HG02840 (cell line): ENCODE data around the gene PRDX2.

Experiments
- ATAC-seq: cut with Tn5 transposase; IDR thresholded peaks from one replicate; pipeline ENCODE4 v1.9.1; 2021; ENCODE audit warnings: mild to moderate bottlenecking, moderate library complexity, moderate number of reproducible peaks; ENCODE audit not compliant: unreplicated experiment, low FRiP score

PRDX2 gene

DNA sequence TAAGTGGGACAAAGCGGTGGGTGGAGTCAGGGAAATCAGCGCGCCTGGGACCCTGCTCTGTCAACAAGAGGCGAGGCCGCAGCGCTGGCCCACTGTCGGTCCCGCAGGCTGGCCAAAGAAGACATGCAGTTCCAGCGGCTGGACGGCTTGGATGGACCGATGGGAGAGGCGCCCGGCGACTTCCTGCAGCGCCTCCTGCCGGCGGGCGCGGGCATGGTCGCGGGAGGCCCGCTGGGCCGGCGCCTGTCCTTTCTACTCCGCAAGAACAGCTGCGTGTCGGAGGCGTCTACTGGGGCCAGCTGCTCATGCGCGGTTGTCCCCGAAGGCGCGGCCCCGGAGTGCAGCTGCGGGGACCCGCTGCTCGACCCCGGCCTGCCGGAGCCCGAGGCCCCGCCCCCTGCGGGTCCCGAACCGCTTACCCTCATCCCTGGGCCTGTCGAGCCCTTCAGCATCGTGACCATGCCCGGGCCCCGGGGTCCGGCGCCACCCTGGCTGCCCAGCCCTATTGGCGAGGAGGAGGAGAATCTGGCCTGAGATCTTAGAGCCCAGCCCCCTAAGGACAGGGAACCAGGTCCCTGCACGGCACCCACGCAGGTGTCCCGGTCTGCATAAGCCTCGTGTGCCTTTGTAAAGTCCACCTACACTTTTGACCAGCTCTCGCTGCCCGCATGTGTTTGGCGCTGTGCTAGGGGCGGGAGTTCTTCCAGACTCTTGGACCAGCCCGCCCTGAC is 43.9 kb downstream of the PRDX2 start:
- ATAC-seq: no peak

DNA sequence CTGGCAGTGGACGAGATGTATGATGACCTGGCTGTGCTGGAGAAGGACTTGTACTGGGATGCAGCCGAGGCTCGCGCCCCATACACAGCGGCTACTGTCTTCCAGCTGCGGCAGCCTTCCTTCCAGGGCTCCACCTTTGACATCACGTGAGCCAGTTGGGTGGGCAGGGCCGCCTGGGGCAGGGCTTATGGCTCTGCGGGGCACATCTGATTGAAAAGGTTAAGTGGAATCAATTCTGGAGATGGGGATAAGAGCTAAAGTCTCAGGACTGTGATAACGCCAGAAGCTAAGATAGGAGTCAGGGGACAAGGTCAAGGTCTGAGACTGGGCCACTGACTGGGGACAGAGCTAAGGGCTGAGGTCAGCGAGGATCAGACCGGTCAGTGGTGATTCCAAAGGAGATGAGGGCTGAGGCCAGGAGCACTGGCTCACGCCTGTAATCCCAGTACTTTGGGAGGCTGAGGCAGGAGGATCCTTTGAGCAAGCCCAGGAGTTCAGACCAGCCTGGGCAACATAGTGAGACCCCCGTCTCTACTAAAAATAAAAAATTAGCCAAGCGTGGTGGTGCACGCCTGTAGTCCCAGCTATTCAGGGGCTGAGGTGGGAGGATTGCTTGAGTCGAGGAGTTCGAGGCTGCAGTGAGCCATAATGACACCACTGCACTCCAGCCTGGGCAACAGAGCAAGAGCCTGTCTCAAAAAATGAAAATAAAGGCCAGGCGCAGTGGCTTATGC is 45.3 kb downstream of the PRDX2 start:
- no peak for ATAC-seq

DNA sequence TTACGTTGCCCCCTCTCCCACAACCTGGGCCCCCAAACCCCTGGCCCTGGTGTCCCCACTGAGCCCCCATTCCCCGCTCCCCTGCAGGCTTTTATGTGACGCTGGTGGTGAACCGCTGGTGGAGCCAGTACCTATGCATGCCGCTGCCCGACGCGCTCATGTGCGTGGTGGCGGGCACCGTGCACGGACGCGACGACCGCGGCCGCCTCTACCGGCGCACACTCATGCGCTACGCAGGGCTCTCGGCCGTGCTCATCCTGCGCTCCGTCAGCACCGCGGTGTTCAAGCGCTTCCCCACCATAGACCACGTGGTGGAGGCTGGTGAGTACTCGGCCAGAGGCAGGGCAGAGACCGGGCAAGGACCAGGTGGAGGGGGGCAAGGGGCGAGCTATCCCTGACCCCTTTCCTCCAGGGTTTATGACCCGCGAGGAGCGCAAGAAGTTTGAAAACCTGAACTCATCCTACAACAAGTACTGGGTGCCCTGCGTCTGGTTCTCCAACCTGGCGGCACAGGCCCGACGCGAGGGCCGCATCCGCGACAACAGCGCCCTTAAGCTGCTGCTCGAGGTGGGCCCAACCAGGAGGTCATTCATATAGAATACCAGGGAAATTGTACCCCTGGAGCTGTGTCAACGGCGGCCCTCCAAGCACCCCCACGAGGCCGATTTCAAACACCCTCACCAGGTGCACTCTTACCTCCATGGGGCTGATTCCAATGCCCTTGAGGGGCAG is 47.0 kb downstream of the PRDX2 start:
- ATAC-seq: no peak

DNA sequence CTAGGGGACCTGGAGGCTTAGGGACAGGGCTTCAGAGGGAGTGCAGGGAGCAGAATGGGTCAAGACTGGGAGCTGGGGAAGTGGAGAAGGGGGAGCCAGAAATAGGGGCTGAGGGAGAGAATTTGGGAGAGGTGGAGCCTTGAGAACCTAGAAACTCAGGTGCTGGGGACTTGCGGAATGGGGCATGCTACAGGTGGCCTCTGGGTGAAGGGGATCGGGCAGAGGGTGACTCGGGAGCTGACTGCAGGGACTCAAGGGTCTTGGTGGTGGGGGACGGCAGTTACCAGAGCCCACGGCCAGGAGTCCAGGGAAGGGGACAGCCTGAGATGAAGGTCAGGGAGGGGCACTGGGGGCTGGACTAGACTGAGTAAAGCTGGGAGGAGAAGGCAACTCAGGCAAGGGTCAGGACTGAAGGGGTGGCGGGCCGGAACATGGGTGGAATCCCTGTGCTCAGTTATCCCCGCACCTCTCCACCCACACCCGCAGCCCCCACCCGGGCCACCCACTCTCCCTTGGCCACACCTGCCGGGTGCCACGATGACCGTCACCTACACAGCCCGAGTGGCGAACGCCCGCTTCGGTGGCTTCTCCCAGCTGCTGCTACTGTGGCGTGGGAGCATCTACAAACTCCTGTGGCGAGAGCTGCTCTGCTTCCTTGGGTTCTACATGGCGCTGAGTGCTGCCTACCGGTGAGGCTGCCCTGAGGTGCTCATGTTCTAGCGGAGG is 49.4 kb downstream of the PRDX2 start:
- no peak for ATAC-seq

DNA sequence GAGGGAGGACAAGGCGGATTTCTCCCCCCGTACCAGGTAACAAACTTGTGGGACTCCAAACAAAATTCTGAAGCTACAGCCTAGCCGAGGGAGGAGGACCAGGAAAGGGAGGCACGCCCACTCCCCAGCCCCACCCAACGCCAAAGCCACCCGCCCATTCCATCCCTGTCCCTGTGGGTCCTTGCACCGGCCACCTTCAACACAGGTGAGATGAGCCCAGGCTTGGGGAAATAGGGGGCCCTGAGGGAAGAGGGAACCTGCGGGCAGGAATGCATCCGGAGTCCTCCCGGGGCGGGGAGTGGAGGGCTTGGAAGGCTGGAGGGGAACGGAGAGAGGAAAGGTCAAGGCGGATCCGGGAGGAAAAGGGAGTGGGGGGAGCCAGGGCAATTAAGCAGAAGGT is 50.0 kb downstream of the PRDX2 start, which contains the start of gene BEST2:
Gene BEST2 (plus strand): TSS at position 157 of the 400 bp plus-strand sequence. CDS start 802 bp downstream, outside the sequence.
- ATAC-seq: no peak

DNA sequence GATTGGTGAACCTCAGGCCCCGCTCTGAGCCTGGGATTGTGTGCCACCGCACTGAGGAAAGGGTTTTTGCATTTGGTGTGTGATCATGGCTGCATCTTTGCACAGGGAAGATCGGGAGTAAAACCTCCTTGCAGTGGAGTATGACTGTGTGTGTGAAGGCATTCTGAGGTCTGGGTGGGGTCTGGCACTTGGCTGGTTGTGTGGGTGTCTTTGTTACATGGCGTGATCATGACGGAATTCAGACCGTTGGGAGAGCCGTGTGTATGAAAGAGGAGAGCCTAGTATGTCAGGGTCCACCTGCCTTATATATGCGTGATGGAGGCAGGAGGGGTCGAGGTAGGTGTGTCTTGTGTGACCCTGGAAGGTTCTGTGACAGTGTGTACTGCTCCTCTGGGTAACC is 50.7 kb downstream of the PRDX2 start:
- ATAC-seq: no peak

DNA sequence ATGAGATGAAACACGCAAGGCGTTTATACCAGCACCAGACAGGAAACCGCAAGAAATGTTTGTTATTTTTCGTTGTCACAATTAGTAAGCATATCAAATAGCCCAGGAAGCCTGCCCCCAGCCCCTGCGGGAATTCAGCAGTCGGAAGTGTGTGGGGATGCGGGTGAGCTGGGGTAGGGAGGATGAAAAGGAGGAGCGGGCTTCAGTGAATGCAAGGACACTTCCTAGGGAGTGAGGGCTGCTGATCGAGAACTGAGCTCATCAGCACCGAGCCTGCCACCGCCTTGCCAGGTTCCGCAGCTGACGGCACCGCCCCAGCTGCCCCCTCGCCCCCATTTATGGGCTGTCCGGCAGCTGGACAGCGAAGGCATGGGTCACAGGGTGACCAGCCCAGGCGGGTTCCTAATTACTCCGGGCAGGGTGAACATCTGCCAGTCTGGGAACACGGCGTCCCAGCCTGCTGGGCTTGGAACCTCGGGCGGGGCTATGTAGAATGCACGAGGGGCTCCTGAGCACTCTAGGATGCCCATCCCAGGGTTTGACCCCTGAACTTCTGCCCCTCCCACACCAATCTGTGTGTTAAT is 51.6 kb downstream of the PRDX2 start:
- no peak for ATAC-seq

DNA sequence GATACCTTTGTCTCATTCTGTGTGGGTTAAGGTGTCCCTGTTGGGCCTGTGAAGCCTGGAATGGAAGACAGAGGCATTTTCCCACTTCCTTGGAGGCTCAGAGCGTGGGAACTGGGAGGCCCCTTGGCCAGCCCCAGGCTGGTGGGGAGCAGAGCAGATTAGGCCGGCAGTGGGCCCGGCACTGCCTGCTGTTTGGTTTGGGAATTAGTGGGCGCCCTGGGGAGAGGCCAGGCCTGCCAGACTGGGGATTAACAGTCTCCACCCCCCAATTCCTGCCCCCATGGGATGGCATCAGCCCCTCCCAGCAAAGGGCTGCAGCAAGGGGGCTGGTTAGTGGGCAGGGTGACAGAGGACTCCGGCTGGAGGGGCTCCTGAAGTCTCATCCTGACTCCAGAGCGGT is 53.1 kb downstream of the PRDX2 start:
- ATAC-seq: no peak
